Natural killer cell (primary cell): ENCODE measurements around the gene MMP28. TPM values are rescaled to one million over a fixed set of nuclear protein-coding genes. Genes with fewer than 3 reads are reported as not detected.

Source experiments
- ATAC-seq, 3 donors: fragments of 150-1000 bp in 2 of 3; fragments of 200-7000 bp in 1 of 3; cut with Tn5 transposase; 1 replicate in 1 of 3; 2 replicates in 2 of 3; pipeline ENCODE4 v1.10.0; 2021; ENCODE audit warnings: mild to moderate bottlenecking in 2 of 3, moderate library complexity in 2 of 3
- DNase-seq, 2 donors: peaks; one replicate each; pipeline versions ENCODE4 v3.0.0 to v3.0.0-alpha.2; 2013 to 2021; ENCODE audit warnings: mixed read lengths in 1 of 2
- H3K27ac ChIP-seq: one replicate; pipeline ENCODE4 v1.5.1; 2013; ENCODE audit warnings: mild to moderate bottlenecking, low read length
- H3K27me3 ChIP-seq: one replicate; pipeline ENCODE4 v1.6.1; 2013; ENCODE audit warnings: low read length; ENCODE audit not compliant: control insufficient read depth, insufficient read depth
- H3K36me3 ChIP-seq: one replicate; pipeline ENCODE4 v1.6.1; 2013; ENCODE audit warnings: low read length; ENCODE audit not compliant: control insufficient read depth, insufficient read depth
- H3K4me1 ChIP-seq: one replicate; pipeline ENCODE4 v1.6.1; 2013; ENCODE audit warnings: low read length; ENCODE audit not compliant: control insufficient read depth, insufficient read depth
- H3K4me3 ChIP-seq: one replicate; pipeline ENCODE4 v1.5.1; 2013; ENCODE audit warnings: low read length
- H3K9me3 ChIP-seq: one replicate; pipeline ENCODE4 v1.6.1; 2013; ENCODE audit warnings: low read length; ENCODE audit not compliant: control insufficient read depth, insufficient read depth
- H3K27ac Mint-ChIP-seq, 2 donors: one replicate each; pipeline ENCODE4 v1.8.0; 2022; ENCODE audit warnings: mild to moderate bottlenecking in 2 of 2, mixed read lengths in 2 of 2, moderate library complexity in 1 of 2
- H3K27me3 Mint-ChIP-seq, 2 donors: one replicate each; pipeline ENCODE4 v1.8.0; 2022; ENCODE audit warnings: low read depth in 2 of 2, mixed read lengths in 2 of 2
- H3K36me3 Mint-ChIP-seq: one replicate; pipeline ENCODE4 v1.8.0; 2022; ENCODE audit warnings: mixed read lengths
- H3K4me1 Mint-ChIP-seq, 2 donors: one replicate each; pipeline ENCODE4 v1.8.0; 2022; ENCODE audit warnings: mixed read lengths in 2 of 2
- H3K4me3 Mint-ChIP-seq: one replicate; pipeline ENCODE4 v1.8.0; 2022; ENCODE audit warnings: mild to moderate bottlenecking, moderate library complexity, mixed read lengths
- H3K9me3 Mint-ChIP-seq, 2 donors: one replicate each; pipeline ENCODE4 v1.8.0; 2022; ENCODE audit warnings: mixed read lengths in 2 of 2
- CTCF ChIP-seq: fragments of 200-600 bp; IDR thresholded peaks from one replicate; pipeline ENCODE4 v1.8.0; 2022; ENCODE audit warnings: antibody characterized with exemption
- WGBS: methylation state at CpG from one replicate; pipeline ENCODE4 v1.1.7; 2013; ENCODE audit warnings: missing lambda C conversion rate; ENCODE audit not compliant: insufficient coverage; 5-methylcytosine and 5-hydroxymethylcytosine counted together
- intact Hi-C: fragments of 100-400 bp; cut with micrococcal nuclease; formaldehyde crosslinking; loops from one replicate; pipeline ENCODE4 v1.14.2; 2022
- total RNA-seq, 4 donors: library from RNA; stranded (reverse); fragments of 120-200 nt in 1 of 4; gene quantifications; one replicate each; pipeline versions ENCODE4 v1.2.3 to v1.2.4, GENCODE V29; 2013 to 2022

Gene MMP28
- total RNA-seq, 3 donors from 2014 or later (not counting 1 experiment from before 2014, with no cell fraction given), result 1.1 TPM; not detected in 2

GRCh38 chr17:35774499-35774898 is 20.9 kb downstream of the MMP28 start:
- H3K4me3 ChIP-seq, result no peak overlapping the region
- ATAC-seq, result no peak
- DNase-seq, result no peak
- intact Hi-C loops, result no loop called here
- Mint-ChIP-seq H3K27me3 (peaks cover 7 to 11% of the 10 kb centered on the region in 2 donors), H3K36me3 (no peaks in the 10 kb centered on the region), H3K9me3 (no peaks in the 10 kb centered on the region), H3K4me1 (no peaks in the 10 kb centered on the region), H3K4me3 (no peak overlapping the region), H3K27ac (no peak overlapping the region)
- H3K9me3 ChIP-seq, result no peaks in the 10 kb centered on the region
- TF ChIP-seq CTCF, result no peak
- no peaks in the 10 kb centered on the region for H3K36me3 ChIP-seq
- no peaks in the 10 kb centered on the region for H3K4me1 ChIP-seq
- WGBS, result 92% methylated on average over 2 of the region's 5 CpGs
- H3K27me3 ChIP-seq, result no peaks in the 10 kb centered on the region
- H3K27ac ChIP-seq, result no peak overlapping the region

GRCh38 chr17:35773679-35774425 is 21.6 kb downstream of the MMP28 start:
- no peaks in the 10 kb centered on the region for H3K9me3 Mint-ChIP-seq
- H3K4me1 Mint-ChIP-seq, result no peaks in the 10 kb centered on the region
- DNase-seq (no peak), ATAC-seq (no peak)
- Histone ChIP-seq H3K36me3 (no peaks in the 10 kb centered on the region), H3K9me3 (no peaks in the 10 kb centered on the region), H3K27ac (no peak overlapping the region), H3K4me1 (no peaks in the 10 kb centered on the region), H3K4me3 (no peak overlapping the region), H3K27me3 (no peaks in the 10 kb centered on the region)
- no peak overlapping the region for H3K27ac Mint-ChIP-seq
- intact Hi-C loops, result no loop called here
- WGBS, result 71% methylated on average over 10 of the region's 10 CpGs
- H3K4me3 Mint-ChIP-seq, result no peak overlapping the region
- TF ChIP-seq CTCF, result no peak
- peaks cover 7 to 11% of the 10 kb centered on the region in 2 donors for H3K27me3 Mint-ChIP-seq
- H3K36me3 Mint-ChIP-seq, result no peaks in the 10 kb centered on the region

GRCh38 chr17:35773129-35773528 is 22.3 kb downstream of the MMP28 start:
- TF ChIP-seq CTCF, result no peak
- no peaks in the 10 kb centered on the region for H3K36me3 Mint-ChIP-seq
- Histone ChIP-seq H3K27ac (no peak overlapping the region), H3K4me3 (no peak overlapping the region), H3K27me3 (no peaks in the 10 kb centered on the region), H3K9me3 (no peaks in the 10 kb centered on the region), H3K36me3 (no peaks in the 10 kb centered on the region), H3K4me1 (no peaks in the 10 kb centered on the region)
- H3K4me1 Mint-ChIP-seq, result no peaks in the 10 kb centered on the region
- DNase-seq (no peak), ATAC-seq (no peak)
- intact Hi-C loops, result no loop called here
- H3K27me3 Mint-ChIP-seq, result peaks cover 7 to 12% of the 10 kb centered on the region in 2 donors
- 71% methylated on average over 20 of the region's 20 CpGs for WGBS
- no peaks in the 10 kb centered on the region for H3K9me3 Mint-ChIP-seq
- no peak overlapping the region for H3K4me3 Mint-ChIP-seq
- no peak overlapping the region for H3K27ac Mint-ChIP-seq
